Trophoblast cell (in vitro differentiated cells and primary cell): ENCODE results near the gene FHDC1.

ENCODE experiments used
- DNase-seq, 2 donors: peaks; one replicate each; pipeline ENCODE4 v3.0.0-alpha.2; 2016
- H2AFZ ChIP-seq: 2 replicates; pipeline ENCODE4 v1.6.1; 2013; ENCODE audit warnings: low read length, moderate library complexity, mild to moderate bottlenecking; ENCODE audit not compliant: insufficient read depth, poor library complexity
- H2AK5ac ChIP-seq: 2 replicates; pipeline ENCODE4 v1.6.1; 2013; ENCODE audit warnings: mild to moderate bottlenecking, low read length
- H2BK120ac ChIP-seq: 2 replicates; pipeline ENCODE4 v1.6.1; 2013; ENCODE audit warnings: low read length, mild to moderate bottlenecking, moderate library complexity; ENCODE audit not compliant: insufficient read depth, poor library complexity
- H2BK12ac ChIP-seq: 2 replicates; pipeline ENCODE4 v1.6.1; 2013; ENCODE audit warnings: mild to moderate bottlenecking, low read length, moderate library complexity
- H2BK5ac ChIP-seq: 2 replicates; pipeline ENCODE4 v1.6.1; 2013; ENCODE audit warnings: low read length, low read depth, moderate library complexity, mild to moderate bottlenecking; ENCODE audit not compliant: poor library complexity
- H3K14ac ChIP-seq: 2 replicates; pipeline ENCODE4 v1.6.1; 2013; ENCODE audit warnings: mild to moderate bottlenecking, low read length
- H3K18ac ChIP-seq: 2 replicates; pipeline ENCODE4 v1.6.1; 2013; ENCODE audit warnings: mild to moderate bottlenecking, low read length
- H3K23ac ChIP-seq: 2 replicates; pipeline ENCODE4 v1.6.1; 2013; ENCODE audit warnings: low read length
- H3K27ac ChIP-seq: 2 replicates; pipeline ENCODE4 v1.5.1; 2013; ENCODE audit warnings: low read depth, mild to moderate bottlenecking, inconsistent platforms, low read length, moderate library complexity
- H3K27me3 ChIP-seq: 2 replicates; pipeline ENCODE4 v1.6.1; 2013; ENCODE audit warnings: inconsistent platforms, mild to moderate bottlenecking, low read length, moderate library complexity; ENCODE audit not compliant: insufficient read depth
- H3K36me3 ChIP-seq, 2 experiments: 1 replicate in 1 of 2; 2 replicates in 1 of 2; pipeline ENCODE4 v1.6.1; 2013; ENCODE audit warnings: low read length in 2 of 2, mild to moderate bottlenecking in 2 of 2, moderate library complexity in 1 of 2; ENCODE audit not compliant: insufficient read depth in 2 of 2, control insufficient read depth in 1 of 2
- H3K4ac ChIP-seq: 2 replicates; pipeline ENCODE4 v1.6.1; 2013; ENCODE audit warnings: low read depth, mild to moderate bottlenecking, low read length, moderate library complexity
- H3K4me1 ChIP-seq, 2 experiments: 1 replicate in 1 of 2; 2 replicates in 1 of 2; pipeline ENCODE4 v1.6.1; 2013; ENCODE audit warnings: low read length in 2 of 2, mild to moderate bottlenecking in 2 of 2, moderate library complexity in 1 of 2; ENCODE audit not compliant: insufficient read depth in 2 of 2, control insufficient read depth in 1 of 2
- H3K4me2 ChIP-seq: 2 replicates; pipeline ENCODE4 v1.6.1; 2013; ENCODE audit warnings: inconsistent platforms, mild to moderate bottlenecking, low read length, moderate library complexity
- H3K4me3 ChIP-seq: 2 replicates; pipeline ENCODE4 v1.5.1; 2013; ENCODE audit warnings: mild to moderate bottlenecking, low read depth, low read length, inconsistent platforms
- H3K79me1 ChIP-seq: one replicate; pipeline ENCODE4 v1.6.1; 2013; ENCODE audit warnings: low read length
- H3K79me2 ChIP-seq: 2 replicates; pipeline ENCODE4 v1.6.1; 2013; ENCODE audit warnings: low read length, mild to moderate bottlenecking; ENCODE audit not compliant: control insufficient read depth, insufficient read depth, poor library complexity
- H3K9ac ChIP-seq: 2 replicates; pipeline ENCODE4 v1.6.1; 2013; ENCODE audit warnings: mild to moderate bottlenecking, low read length
- H3K9me3 ChIP-seq: 2 replicates; pipeline ENCODE4 v1.6.1; 2013; ENCODE audit warnings: low read depth, mild to moderate bottlenecking, control low read depth, inconsistent platforms, low read length; ENCODE audit not compliant: insufficient read depth
- H4K12ac ChIP-seq: 2 replicates; pipeline ENCODE4 v1.6.1; 2013; ENCODE audit warnings: low read depth, mild to moderate bottlenecking, low read length, moderate library complexity
- H4K8ac ChIP-seq: 2 replicates; pipeline ENCODE4 v1.6.1; 2013; ENCODE audit warnings: low read depth, mild to moderate bottlenecking, low read length, moderate library complexity
- H4K91ac ChIP-seq: one replicate; pipeline ENCODE4 v1.6.1; 2013; ENCODE audit warnings: low read depth, mild to moderate bottlenecking, low read length, moderate library complexity
- WGBS: extraction: QIAGEN DNeasy Blood & Tissue Kit; methylation state at CpG from one replicate; pipeline ENCODE4 v1.1.7; 2013; ENCODE audit warnings: missing lambda C conversion rate; ENCODE audit not compliant: insufficient read length, insufficient coverage; ENCODE audit errors: extremely low coverage; 5-methylcytosine and 5-hydroxymethylcytosine counted together

FHDC1 gene

DNA sequence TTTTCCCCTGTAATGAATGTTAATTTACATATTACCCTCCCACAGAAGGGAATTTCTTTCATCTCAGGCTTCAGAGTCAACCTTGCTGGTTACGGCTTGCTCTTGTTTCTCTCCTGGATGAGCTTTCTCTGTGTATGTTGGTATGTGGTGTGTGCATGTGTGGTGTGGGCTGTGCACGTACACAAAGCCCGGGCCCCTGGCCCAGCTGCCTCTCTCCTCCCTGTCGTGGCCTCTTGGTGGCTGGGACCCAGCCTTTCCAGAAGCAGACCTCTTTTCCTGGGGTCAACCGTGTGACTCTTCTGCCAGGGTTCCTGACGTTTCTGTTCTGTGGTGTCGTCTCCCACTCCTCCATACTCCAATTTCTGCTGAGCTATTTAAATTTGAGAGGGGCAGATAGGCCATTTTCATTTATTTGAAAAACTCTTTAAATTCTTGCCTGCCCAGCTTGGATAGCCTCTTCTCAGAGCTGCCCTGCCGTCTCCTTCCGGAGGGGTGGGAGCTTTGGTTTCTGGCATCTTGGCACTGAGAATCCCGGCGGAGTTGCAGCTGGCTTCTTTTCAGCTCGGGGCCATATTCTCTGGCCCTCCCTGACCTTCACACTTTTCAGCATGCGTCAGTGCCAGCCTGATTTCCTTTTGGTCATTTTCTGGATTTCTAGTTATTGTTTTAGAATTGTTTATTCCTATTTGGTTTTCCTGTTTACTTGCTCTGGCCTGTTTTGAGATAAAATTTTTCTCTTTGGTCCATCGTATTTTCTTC is 25.1 kb downstream of the FHDC1 start:
- DNase-seq, result peak in 1 of 2 donors; percentile 49
- Histone ChIP-seq H4K8ac (no peak overlapping the region), H3K36me3 (peaks cover 19 to 29% of the 10 kb centered on the region in 2 experiments), H3K79me1 (no peaks in the 10 kb centered on the region), H4K91ac (no peak overlapping the region), H3K79me2 (no peaks in the 10 kb centered on the region), H3K14ac (no peak overlapping the region), H3K9me3 (no peaks in the 10 kb centered on the region), H3K4ac (no peak overlapping the region), H2AFZ (no peak overlapping the region), H2BK5ac (no peak overlapping the region), H3K23ac (peak overlapping the region; percentile 47), H3K4me3 (no peak overlapping the region), H3K18ac (no peak overlapping the region), H3K9ac (no peak overlapping the region), H3K4me2 (no peak overlapping the region), H3K27ac (no peak overlapping the region), H3K4me1 (peaks cover 0 to 8% of the 10 kb centered on the region in 2 experiments), H2BK12ac (no peak overlapping the region), H3K27me3 (no peaks in the 10 kb centered on the region), H4K12ac (no peak overlapping the region), H2AK5ac (no peak overlapping the region), H2BK120ac (no peak overlapping the region)
- no CpG with 5 or more reads among the region's 14 CpGs for WGBS

DNA sequence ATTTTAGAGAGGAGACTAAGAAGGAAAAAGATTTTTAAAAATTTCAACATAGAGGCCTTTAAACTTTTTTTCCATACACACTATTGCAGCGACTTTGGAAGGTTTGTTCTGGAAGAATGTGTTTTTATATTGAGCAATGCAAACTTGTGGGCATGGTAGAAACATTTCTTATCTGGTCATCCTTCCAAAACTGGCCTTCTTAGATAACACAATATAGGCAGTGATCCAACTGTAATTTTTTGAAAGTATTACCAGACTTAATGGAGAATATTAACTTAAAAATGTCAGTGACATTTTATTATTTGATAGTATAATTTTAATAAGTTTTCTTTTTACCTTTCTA is 25.6 kb downstream of the FHDC1 start:
- Histone ChIP-seq H2BK5ac (no peak overlapping the region), H3K79me2 (no peaks in the 10 kb centered on the region), H3K27ac (no peak overlapping the region), H2BK120ac (no peak overlapping the region), H3K4me3 (no peak overlapping the region), H4K91ac (no peak overlapping the region), H3K36me3 (peaks cover 18 to 25% of the 10 kb centered on the region in 2 experiments), H3K4me2 (no peak overlapping the region), H3K79me1 (no peaks in the 10 kb centered on the region), H2AFZ (no peak overlapping the region), H4K12ac (no peak overlapping the region), H3K23ac (no peak overlapping the region), H3K4ac (no peak overlapping the region), H3K9ac (no peak overlapping the region), H3K14ac (no peak overlapping the region), H3K9me3 (no peaks in the 10 kb centered on the region), H3K27me3 (no peaks in the 10 kb centered on the region), H4K8ac (no peak overlapping the region), H3K4me1 (peaks cover 0 to 8% of the 10 kb centered on the region in 2 experiments), H2AK5ac (no peak overlapping the region), H2BK12ac (no peak overlapping the region), H3K18ac (no peak overlapping the region)
- no peak for DNase-seq
- no CpG with 5 or more reads among the region's 1 CpG for WGBS

DNA sequence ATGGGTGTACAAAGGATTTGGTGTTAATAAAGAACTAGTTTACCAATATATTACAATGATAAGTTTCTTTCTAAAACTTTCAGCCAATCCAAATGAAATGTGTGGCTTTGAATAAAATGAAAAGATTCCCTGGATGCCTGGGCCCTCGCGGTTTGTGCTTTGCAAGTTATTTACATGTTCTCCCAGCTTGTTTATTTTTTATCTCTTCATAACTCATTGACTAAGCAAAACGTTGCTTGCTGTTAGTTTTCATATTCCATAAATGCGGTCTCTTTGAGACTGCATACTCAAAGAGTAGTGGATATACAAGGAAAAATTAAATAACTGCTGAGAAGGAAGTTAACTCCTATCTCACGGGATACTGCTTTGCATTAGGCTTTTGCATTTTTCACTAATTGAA is 26.0 kb downstream of the FHDC1 start:
- no peaks in the 10 kb centered on the region for H3K79me1 ChIP-seq
- no peak overlapping the region for H3K27ac ChIP-seq
- no peak overlapping the region for H2BK12ac ChIP-seq
- no peak overlapping the region for H4K8ac ChIP-seq
- no peak overlapping the region for H4K12ac ChIP-seq
- H2BK5ac ChIP-seq, result no peak overlapping the region
- H3K4me3 ChIP-seq, result no peak overlapping the region
- no peak for DNase-seq
- H3K4ac ChIP-seq, result no peak overlapping the region
- H2AK5ac ChIP-seq, result no peak overlapping the region
- H3K79me2 ChIP-seq, result no peaks in the 10 kb centered on the region
- no peaks in the 10 kb centered on the region for H3K27me3 ChIP-seq
- no peak overlapping the region for H3K9ac ChIP-seq
- no peak overlapping the region for H4K91ac ChIP-seq
- H3K4me2 ChIP-seq, result no peak overlapping the region
- H3K9me3 ChIP-seq, result no peaks in the 10 kb centered on the region
- no peak overlapping the region for H2AFZ ChIP-seq
- no peak overlapping the region for H3K14ac ChIP-seq
- H3K4me1 ChIP-seq, result peaks cover 0 to 8% of the 10 kb centered on the region in 2 experiments
- H3K36me3 ChIP-seq, result peaks cover 18 to 24% of the 10 kb centered on the region in 2 experiments
- no peak overlapping the region for H3K23ac ChIP-seq
- H3K18ac ChIP-seq, result no peak overlapping the region
- no CpG with 5 or more reads among the region's 5 CpGs for WGBS
- no peak overlapping the region for H2BK120ac ChIP-seq

DNA sequence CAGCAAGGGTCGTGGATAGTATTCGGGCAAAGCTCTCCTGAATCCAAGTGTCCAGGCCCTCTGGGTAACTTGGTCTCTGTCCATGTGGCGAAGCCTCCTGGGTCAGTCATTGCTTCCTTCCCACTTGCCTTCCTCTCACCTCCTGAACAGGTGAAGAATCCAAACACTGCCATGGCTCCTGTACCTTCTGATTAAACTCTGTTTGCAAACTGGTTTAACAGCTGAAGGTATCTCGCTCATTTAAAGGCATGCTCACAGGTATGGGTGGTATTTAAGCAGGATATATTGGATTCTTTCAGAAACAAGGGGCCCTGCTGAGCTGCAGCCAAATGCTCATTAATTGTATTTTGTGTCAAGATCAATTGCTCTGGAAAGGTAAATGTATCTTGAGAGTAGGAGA is 28.2 kb downstream of the FHDC1 start:
- no peak overlapping the region for H4K12ac ChIP-seq
- H3K14ac ChIP-seq, result no peak overlapping the region
- no peak overlapping the region for H3K9ac ChIP-seq
- H2BK120ac ChIP-seq, result no peak overlapping the region
- no peak overlapping the region for H3K4ac ChIP-seq
- whole genome bisulfite sequencing, result no CpG with 5 or more reads among the region's 4 CpGs
- H3K9me3 ChIP-seq, result no peaks in the 10 kb centered on the region
- H3K36me3 ChIP-seq, result peaks cover 14 to 24% of the 10 kb centered on the region in 2 experiments
- peak; percentile 58 to 89 for DNase-seq
- no peak overlapping the region for H2AFZ ChIP-seq
- peaks cover 1 to 8% of the 10 kb centered on the region in 2 experiments for H3K4me1 ChIP-seq
- no peak overlapping the region for H2BK5ac ChIP-seq
- H4K91ac ChIP-seq, result no peak overlapping the region
- H3K4me3 ChIP-seq, result no peak overlapping the region
- H3K27ac ChIP-seq, result no peak overlapping the region
- H2AK5ac ChIP-seq, result no peak overlapping the region
- H3K18ac ChIP-seq, result no peak overlapping the region
- no peak overlapping the region for H3K4me2 ChIP-seq
- no peaks in the 10 kb centered on the region for H3K27me3 ChIP-seq
- H4K8ac ChIP-seq, result no peak overlapping the region
- no peaks in the 10 kb centered on the region for H3K79me1 ChIP-seq
- no peaks in the 10 kb centered on the region for H3K79me2 ChIP-seq
- H2BK12ac ChIP-seq, result no peak overlapping the region
- H3K23ac ChIP-seq, result no peak overlapping the region
